Measurements from ENCODE around the gene UGGT2. TPM values are rescaled to one million over a fixed set of nuclear protein-coding genes. Genes with fewer than 3 reads are reported as not detected.
"Not testable (repeated sequence)": the region's sequence is repeated elsewhere in the genome, so short reads cannot be mapped to it uniquely, and the experiment has no call there.

The UGGT2 gene
- total RNA-seq, 3 donors from 2014 or later: 65.3 to 70.7 (median 67.2) TPM

GRCh38 chr13:95948656-95949055 is 104.5 kb downstream of the UGGT2 start:
- intact Hi-C loops (cut with DNase I; ENCODE audit: low total_unique reads): no loop called here
- Histone ChIP-seq H3K27ac (no peak overlapping the region), H3K4me1 (no peaks in the 10 kb centered on the region), H3K4me3 (no peak overlapping the region), H3K27me3 (no peaks in the 10 kb centered on the region), H3K36me3 (no peaks in the 10 kb centered on the region), H3K9me3 (no peaks in the 10 kb centered on the region)
- TF ChIP-seq POLR2AphosphoS5 (IDR thresholded peaks at IDR 0.05) (no peak), POLR2A (IDR thresholded peaks at IDR 0.05) (no peak)
- TF ChIP-seq, protein P1, sequence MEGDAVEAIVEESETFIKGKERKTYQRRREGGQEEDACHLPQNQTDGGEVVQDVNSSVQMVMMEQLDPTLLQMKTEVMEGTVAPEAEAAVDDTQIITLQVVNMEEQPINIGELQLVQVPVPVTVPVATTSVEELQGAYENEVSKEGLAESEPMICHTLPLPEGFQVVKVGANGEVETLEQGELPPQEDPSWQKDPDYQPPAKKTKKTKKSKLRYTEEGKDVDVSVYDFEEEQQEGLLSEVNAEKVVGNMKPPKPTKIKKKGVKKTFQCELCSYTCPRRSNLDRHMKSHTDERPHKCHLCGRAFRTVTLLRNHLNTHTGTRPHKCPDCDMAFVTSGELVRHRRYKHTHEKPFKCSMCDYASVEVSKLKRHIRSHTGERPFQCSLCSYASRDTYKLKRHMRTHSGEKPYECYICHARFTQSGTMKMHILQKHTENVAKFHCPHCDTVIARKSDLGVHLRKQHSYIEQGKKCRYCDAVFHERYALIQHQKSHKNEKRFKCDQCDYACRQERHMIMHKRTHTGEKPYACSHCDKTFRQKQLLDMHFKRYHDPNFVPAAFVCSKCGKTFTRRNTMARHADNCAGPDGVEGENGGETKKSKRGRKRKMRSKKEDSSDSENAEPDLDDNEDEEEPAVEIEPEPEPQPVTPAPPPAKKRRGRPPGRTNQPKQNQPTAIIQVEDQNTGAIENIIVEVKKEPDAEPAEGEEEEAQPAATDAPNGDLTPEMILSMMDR (IDR thresholded peaks at IDR 0.05): no peak
- no peak for DNase-seq (ENCODE audit: low spot score in 2 of 2)

GRCh38 chr13:95937714-95938320 is 115.4 kb downstream of the UGGT2 start:
- H3K27ac ChIP-seq: no peak overlapping the region
- intact Hi-C loops (cut with DNase I; ENCODE audit: low total_unique reads): no loop called here
- TF ChIP-seq POLR2AphosphoS5 (IDR thresholded peaks at IDR 0.05) (no peak), POLR2A (IDR thresholded peaks at IDR 0.05) (no peak)
- TF ChIP-seq, protein P1 (IDR thresholded peaks at IDR 0.05): no peak
- DNase-seq (ENCODE audit: low spot score in 2 of 2): no peak
- H3K27me3 ChIP-seq: no peaks in the 10 kb centered on the region
- H3K9me3 ChIP-seq: peaks cover 0 to 4% of the 10 kb centered on the region in 2 donors
- no peaks in the 10 kb centered on the region for H3K36me3 ChIP-seq
- H3K4me3 ChIP-seq: no peak overlapping the region
- no peaks in the 10 kb centered on the region for H3K4me1 ChIP-seq

- H3K9me3 ChIP-seq: peaks cover 0 to 22% of the 10 kb centered on the region in 2 donors
- H3K36me3 ChIP-seq: no peaks in the 10 kb centered on the region
- no peak for TF ChIP-seq POLR2A (IDR thresholded peaks at IDR 0.05)
- TF ChIP-seq POLR2AphosphoS5 (IDR thresholded peaks at IDR 0.05): no peak
- TF ChIP-seq, protein P1 (IDR thresholded peaks at IDR 0.05): no peak
- H3K27me3 ChIP-seq: no peaks in the 10 kb centered on the region
- no peak overlapping the region for H3K4me3 ChIP-seq
- DNase-seq (ENCODE audit: low spot score in 2 of 2): no peak
- no peaks in the 10 kb centered on the region for H3K4me1 ChIP-seq
- intact Hi-C loops (cut with DNase I; ENCODE audit: low total_unique reads): no loop called here
- H3K27ac ChIP-seq: no peak overlapping the region
Measured at GRCh38 chr13:95931300-95932025, 121.7 kb downstream of the UGGT2 start.

DNA sequence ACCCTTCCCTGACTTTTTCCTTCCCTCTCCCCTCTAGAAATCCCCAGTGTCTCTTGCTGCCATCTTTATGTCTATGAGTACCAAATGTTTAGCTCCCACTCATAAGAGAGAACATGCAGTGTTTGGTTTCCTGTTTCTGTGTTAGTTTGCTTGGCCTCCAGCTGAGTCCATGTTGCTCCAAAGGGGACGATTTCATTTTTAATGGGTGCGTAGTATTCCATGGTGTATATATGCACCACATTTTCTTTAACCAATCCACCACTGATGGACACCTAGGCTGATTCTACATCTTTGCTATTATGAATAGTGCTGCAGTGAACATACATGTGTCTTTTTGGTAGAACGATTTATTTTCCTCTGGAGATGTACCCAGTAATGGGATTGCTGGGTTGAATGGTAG is 123.8 kb downstream of the UGGT2 start:
- TF ChIP-seq, protein P1 (IDR thresholded peaks at IDR 0.05): no peak
- TF ChIP-seq POLR2A (IDR thresholded peaks at IDR 0.05) (no peak), POLR2AphosphoS5 (IDR thresholded peaks at IDR 0.05) (no peak)
- Histone ChIP-seq H3K9me3 (peaks cover 0 to 18% of the 10 kb centered on the region in 2 donors), H3K4me1 (no peaks in the 10 kb centered on the region), H3K36me3 (peaks cover 5% of the 10 kb centered on the region), H3K4me3 (no peak overlapping the region), H3K27ac (no peak overlapping the region), H3K27me3 (no peaks in the 10 kb centered on the region)
- intact Hi-C loops (cut with DNase I; ENCODE audit: low total_unique reads): no loop called here
- DNase-seq (ENCODE audit: low spot score in 2 of 2): no peak

DNA sequence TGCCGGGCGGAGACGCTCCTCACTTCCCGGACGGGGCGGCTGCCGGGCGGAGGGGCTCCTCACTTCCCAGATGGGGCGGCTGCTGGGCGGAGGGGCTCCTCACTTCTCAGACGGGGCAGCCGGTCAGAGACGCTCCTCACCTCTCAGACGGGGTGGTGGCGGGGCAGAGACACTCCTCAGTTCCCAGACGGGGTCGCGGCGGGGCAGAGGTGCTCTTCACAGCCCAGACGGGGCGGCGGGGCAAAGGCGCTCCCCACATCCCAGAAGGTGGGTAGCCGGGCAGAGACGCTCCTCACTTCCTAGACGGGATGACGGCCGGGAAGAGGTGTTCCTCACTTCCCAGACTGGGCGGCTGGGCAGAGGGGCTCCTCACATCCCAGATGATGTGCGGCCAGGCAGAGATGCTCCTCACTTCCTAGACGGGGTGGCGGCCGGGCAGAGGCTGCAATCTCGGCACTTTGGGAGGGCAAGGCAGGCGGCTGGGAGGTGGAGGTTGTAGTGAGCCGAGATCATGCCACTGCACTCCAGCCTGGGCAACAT is 124.8 kb downstream of the UGGT2 start:
- intact Hi-C loops (cut with DNase I; ENCODE audit: low total_unique reads); H3K27ac ChIP-seq; H3K27me3 ChIP-seq; H3K4me3 ChIP-seq; H3K4me1 ChIP-seq; DNase-seq (ENCODE audit: low spot score in 2 of 2); H3K36me3 ChIP-seq: not testable (repeated sequence)
- H3K9me3 ChIP-seq: peaks cover 0 to 18% of the 10 kb centered on the region in 2 donors

All from breast epithelium (tissue), 4 donors.